OCI-LY3 (cell line): ENCODE measurements around the gene UROC1.

Source experiments
- H2AFZ ChIP-seq: fragments of 200-600, 300-600 bp; shearing (Covaris generic); 2 replicates; pipeline ENCODE4 v1.6.0; 2014; ENCODE audit warnings: antibody characterized with exemption, low read depth, low read length
- H3K27ac ChIP-seq: fragments of 200-600, 300-600 bp; sonication (generic); 2 replicates; pipeline ENCODE4 v1.5.1; 2014; ENCODE audit warnings: mild to moderate bottlenecking, low read length, moderate library complexity, mixed read lengths
- H3K27me3 ChIP-seq: fragments of 200-600, 300-600 bp; sonication (generic); 2 replicates; pipeline ENCODE4 v1.6.1; 2014; ENCODE audit warnings: low read depth, low read length, mixed read lengths
- H3K36me3 ChIP-seq: fragments of 200-600, 300-600 bp; sonication (generic); replicated peaks from 2 replicates; pipeline ENCODE3; 2014; ENCODE audit warnings: low read depth, low read length, mixed read lengths
- H3K4me1 ChIP-seq: fragments of 300-600, 200-600 bp; sonication (generic); 2 replicates; pipeline ENCODE4 v1.6.1; 2014; ENCODE audit warnings: low read length, mixed read lengths
- H3K4me2 ChIP-seq: fragments of 200-600, 300-600 bp; sonication (generic); 2 replicates; pipeline ENCODE4 v1.6.1; 2014; ENCODE audit warnings: low read length, mixed read lengths
- H3K4me3 ChIP-seq: fragments of 300-600, 200-600 bp; sonication (generic); 2 replicates; pipeline ENCODE4 v1.5.1; 2014; ENCODE audit warnings: antibody characterized with exemption, mild to moderate bottlenecking, low read length, moderate library complexity
- H3K79me2 ChIP-seq: fragments of 300-600, 200-600 bp; shearing (Covaris generic); 2 replicates; pipeline ENCODE4 v1.6.1; 2014; ENCODE audit warnings: mild to moderate bottlenecking, low read length, mixed read lengths
- H3K9ac ChIP-seq: fragments of 300-600, 200-600 bp; shearing (Covaris generic); 2 replicates; pipeline ENCODE4 v1.6.0; 2014; ENCODE audit warnings: mild to moderate bottlenecking, low read length, moderate library complexity
- H3K9me3 ChIP-seq: fragments of 200-600, 300-600 bp; shearing (Covaris generic); 2 replicates; pipeline ENCODE4 v1.6.1; 2014; ENCODE audit warnings: low read length, mixed read lengths; ENCODE audit not compliant: insufficient read depth
- H4K20me1 ChIP-seq: fragments of 200-600, 300-600 bp; sonication (generic); 2 replicates; pipeline ENCODE4 v1.6.1; 2016; ENCODE audit warnings: low read length, mixed read lengths; ENCODE audit not compliant: insufficient read depth
- EZH2phosphoT487 ChIP-seq: fragments of 200-600 bp; shearing (Covaris generic); IDR thresholded peaks from 2 replicates; pipeline ENCODE4 v1.6.1; 2018; ENCODE audit warnings: antibody characterized with exemption, mixed run types, low read depth
- TF ChIP-seq, protein P1 (sequence below): fragments of 200-600, 300-600 bp; sonication (generic); IDR thresholded peaks from 2 replicates; pipeline ENCODE4 v1.5.1; 2014; ENCODE audit warnings: antibody characterized with exemption, low read length, low read depth

Gene UROC1

DNA sequence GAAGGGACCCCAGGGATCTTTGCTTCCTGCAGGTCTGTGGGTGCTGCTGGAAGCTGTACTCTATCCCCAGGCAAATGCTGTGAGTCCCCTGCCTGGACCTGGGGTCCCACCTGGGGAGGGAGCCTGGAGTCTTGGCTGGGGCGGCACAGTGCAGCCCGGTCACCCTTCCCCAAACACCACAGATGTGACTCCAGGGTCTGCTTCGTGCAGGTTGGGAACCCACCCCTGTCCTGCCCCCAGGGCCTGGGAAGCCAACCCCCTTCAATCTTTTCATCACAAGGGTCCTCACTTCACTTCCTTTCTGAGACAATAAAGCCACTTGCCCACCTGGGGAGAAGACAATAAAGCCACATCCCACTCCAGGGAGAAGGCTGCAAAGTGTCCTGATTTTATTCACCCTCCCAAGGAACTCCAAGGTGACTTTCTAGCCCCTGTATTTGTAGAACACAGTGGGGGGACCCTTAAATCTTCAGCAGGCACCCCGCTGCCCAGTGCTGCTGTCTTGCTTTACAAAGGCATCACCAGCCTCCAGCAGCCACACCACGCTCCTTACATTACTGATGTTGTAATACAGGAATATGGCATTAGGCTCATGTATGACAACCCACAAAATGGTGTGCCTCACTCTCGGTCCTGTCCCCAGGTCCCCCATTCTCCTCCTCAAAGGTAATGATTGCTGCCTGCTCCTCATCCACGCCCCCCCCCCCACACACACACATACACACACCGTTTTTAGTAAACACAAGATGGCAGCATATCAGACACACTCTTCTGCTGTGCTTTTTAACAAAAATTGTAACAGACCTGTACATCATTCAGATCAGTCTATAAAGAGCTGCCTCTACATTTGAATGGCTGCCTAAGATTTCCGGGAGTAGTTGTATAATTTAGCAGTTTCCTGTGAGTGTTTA is 31.2 kb upstream of the UROC1 start:
- Histone ChIP-seq H2AFZ (no peak overlapping the region), H3K27ac (no peak overlapping the region), H3K9me3 (no peaks in the 10 kb centered on the region), H3K36me3 (no peaks in the 10 kb centered on the region), H3K9ac (no peak overlapping the region), H3K79me2 (no peaks in the 10 kb centered on the region), H3K4me2 (no peak overlapping the region), H3K4me3 (no peak overlapping the region), H3K27me3 (peaks cover 11% of the 10 kb centered on the region; the same call in 1 of the 2 replicates), H3K4me1 (no peaks in the 10 kb centered on the region), H4K20me1 (no peaks in the 10 kb centered on the region)
- TF ChIP-seq, protein P1, sequence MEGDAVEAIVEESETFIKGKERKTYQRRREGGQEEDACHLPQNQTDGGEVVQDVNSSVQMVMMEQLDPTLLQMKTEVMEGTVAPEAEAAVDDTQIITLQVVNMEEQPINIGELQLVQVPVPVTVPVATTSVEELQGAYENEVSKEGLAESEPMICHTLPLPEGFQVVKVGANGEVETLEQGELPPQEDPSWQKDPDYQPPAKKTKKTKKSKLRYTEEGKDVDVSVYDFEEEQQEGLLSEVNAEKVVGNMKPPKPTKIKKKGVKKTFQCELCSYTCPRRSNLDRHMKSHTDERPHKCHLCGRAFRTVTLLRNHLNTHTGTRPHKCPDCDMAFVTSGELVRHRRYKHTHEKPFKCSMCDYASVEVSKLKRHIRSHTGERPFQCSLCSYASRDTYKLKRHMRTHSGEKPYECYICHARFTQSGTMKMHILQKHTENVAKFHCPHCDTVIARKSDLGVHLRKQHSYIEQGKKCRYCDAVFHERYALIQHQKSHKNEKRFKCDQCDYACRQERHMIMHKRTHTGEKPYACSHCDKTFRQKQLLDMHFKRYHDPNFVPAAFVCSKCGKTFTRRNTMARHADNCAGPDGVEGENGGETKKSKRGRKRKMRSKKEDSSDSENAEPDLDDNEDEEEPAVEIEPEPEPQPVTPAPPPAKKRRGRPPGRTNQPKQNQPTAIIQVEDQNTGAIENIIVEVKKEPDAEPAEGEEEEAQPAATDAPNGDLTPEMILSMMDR, result no peak
- no peak for TF ChIP-seq EZH2phosphoT487

DNA sequence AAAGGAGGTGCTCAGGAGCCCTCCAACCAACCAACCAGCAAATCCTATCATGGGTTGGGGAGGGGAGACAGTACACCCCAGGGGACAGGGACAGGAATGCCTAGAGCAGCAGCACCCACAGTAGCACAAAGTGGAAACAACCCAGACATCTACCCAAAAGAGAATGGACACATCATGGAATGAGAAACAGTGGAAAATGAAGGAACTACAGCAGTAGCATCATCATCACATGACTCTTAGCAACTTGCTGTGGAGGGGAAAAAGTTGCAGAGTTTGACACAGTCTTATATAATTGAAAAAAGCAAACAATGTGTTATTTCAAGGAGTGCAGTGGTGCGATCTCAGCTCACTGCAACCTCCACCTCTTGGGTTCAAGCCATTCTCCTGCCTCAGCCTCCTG is 30.1 kb upstream of the UROC1 start:
- H3K36me3 ChIP-seq, result no peaks in the 10 kb centered on the region
- H3K9me3 ChIP-seq, result no peaks in the 10 kb centered on the region
- H4K20me1 ChIP-seq, result no peaks in the 10 kb centered on the region
- peaks cover 11% of the 10 kb centered on the region; the same call in 1 of the 2 replicates for H3K27me3 ChIP-seq
- no peak for TF ChIP-seq EZH2phosphoT487
- TF ChIP-seq, protein P1, result no peak
- no peaks in the 10 kb centered on the region for H3K79me2 ChIP-seq
- H3K4me2 ChIP-seq, result no peak overlapping the region
- H2AFZ ChIP-seq, result no peak overlapping the region
- no peak overlapping the region for H3K27ac ChIP-seq
- H3K9ac ChIP-seq, result no peak overlapping the region
- H3K4me3 ChIP-seq, result no peak overlapping the region
- H3K4me1 ChIP-seq, result no peaks in the 10 kb centered on the region

DNA sequence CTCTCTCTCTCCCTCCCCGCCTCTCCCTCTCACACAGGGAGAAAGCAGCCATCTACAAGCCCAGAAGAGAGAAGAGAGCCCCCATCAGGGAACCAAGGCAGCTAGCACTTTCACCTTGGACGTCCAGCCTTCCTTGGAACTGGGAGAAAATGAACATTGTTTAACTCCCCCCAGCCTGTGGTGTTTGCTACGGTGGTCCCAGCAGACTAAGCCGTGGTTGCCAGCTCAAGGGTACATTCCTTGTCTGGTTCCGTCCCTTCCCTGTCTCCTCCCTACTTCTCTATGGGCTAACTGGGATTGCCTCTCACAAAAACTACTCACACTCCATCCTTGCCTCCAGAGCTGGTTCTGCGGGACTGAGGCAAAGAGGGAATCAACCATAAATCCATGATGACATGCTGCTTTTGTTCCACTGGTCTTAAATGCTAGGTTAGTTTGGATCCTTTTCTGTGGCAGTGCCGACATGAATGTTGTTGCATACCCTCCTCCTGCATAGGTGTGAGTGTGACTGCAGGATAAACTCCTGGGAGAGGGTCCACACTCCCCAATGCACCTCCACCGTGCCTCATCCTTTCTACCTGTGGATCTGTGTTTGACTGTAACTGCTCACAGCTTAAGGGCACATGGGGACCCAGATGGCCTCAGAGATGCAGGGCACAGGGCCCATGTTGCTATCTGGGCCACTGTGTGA is 29.1 kb upstream of the UROC1 start:
- H3K4me2 ChIP-seq, result no peak overlapping the region

More for the DNA sequence above, 29.1 kb upstream of the UROC1 start:
- Histone ChIP-seq H3K27ac (no peak overlapping the region), H3K4me1 (no peaks in the 10 kb centered on the region), H3K9me3 (no peaks in the 10 kb centered on the region), H3K36me3 (no peaks in the 10 kb centered on the region), H2AFZ (no peak overlapping the region), H3K4me3 (no peak overlapping the region), H3K27me3 (peaks cover 11% of the 10 kb centered on the region; the same call in 1 of the 2 replicates), H4K20me1 (no peaks in the 10 kb centered on the region), H3K79me2 (no peaks in the 10 kb centered on the region), H3K9ac (no peak overlapping the region)
- TF ChIP-seq, protein P1, result no peak
- no peak for TF ChIP-seq EZH2phosphoT487
